ENCODE results near the gene ZFTA. TPM values are rescaled to one million over a fixed set of nuclear protein-coding genes. Genes with fewer than 3 reads are reported as not detected.

ZFTA gene
- total RNA-seq, 1 donor from 2014 or later, result 12.6 TPM

Other genes with a start within 250 kb of the ZFTA start
- gene PLAAT4, start 232.0 kb downstream of the ZFTA start, total RNA-seq, result 36.1 TPM
- 0.92 TPM for gene PLAAT2, start 205.4 kb downstream of the ZFTA start, total RNA-seq
- 200 TPM for gene PLAAT3, start 154.3 kb downstream of the ZFTA start, total RNA-seq
- 15.4 TPM for gene ATL3, start 97.4 kb downstream of the ZFTA start, total RNA-seq
- 52.4 TPM for gene RTN3, start 87.3 kb downstream of the ZFTA start, total RNA-seq
- 11.9 TPM for gene SPINDOC, start 44.7 kb upstream of the ZFTA start, total RNA-seq
- 37.4 TPM for gene MARK2, start 70.3 kb upstream of the ZFTA start, total RNA-seq
- 11.1 TPM for gene RCOR2, start 148.4 kb upstream of the ZFTA start, total RNA-seq
- 18.7 TPM for gene NAA40, start 170.2 kb upstream of the ZFTA start, total RNA-seq
- 1,159 TPM for gene COX8A, start 205.8 kb upstream of the ZFTA start, total RNA-seq
- gene OTUB1, start 217.7 kb upstream of the ZFTA start, total RNA-seq, result 55.6 TPM

All from Right ventricle myocardium inferior (tissue), 1 donor.